ENCODE data around the gene SLC17A5.
"Not testable (repeated sequence)": the region's sequence is repeated elsewhere in the genome, so short reads cannot be mapped to it uniquely, and the experiment has no call there.

SLC17A5 gene

GRCh38 chr6:73566954-73567591 is 86.7 kb downstream of the SLC17A5 start:
- DNase-seq (ENCODE audit: low read depth in 2 of 2): no peak

DNA sequence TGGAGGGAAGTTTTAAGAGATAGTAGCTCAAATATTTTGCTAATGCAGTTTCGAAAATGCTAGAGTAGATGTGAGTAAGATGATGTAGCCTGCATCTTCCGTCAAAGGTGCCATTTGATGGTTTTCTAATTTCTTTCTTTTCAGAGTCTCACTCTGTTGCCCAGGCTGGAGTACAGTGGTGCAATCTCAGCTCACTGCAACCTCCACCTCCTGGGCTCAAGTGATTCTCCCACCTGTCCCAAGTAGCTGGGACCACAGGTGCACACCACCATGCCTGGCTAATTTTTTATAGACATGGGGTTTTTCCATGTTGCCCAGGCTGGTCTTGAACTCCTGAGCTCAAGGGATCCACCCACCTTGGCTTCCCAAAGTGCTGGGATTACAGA is 87.3 kb downstream of the SLC17A5 start:
- DNase-seq (ENCODE audit: low read depth in 2 of 2): not testable (repeated sequence)

- no peak for DNase-seq (ENCODE audit: low read depth in 2 of 2)
Measured at GRCh38 chr6:73565767-73566485, 87.9 kb downstream of the SLC17A5 start.

GRCh38 chr6:73564578-73565345 is 89.0 kb downstream of the SLC17A5 start:
- no peak for DNase-seq (ENCODE audit: low read depth in 2 of 2)

DNA sequence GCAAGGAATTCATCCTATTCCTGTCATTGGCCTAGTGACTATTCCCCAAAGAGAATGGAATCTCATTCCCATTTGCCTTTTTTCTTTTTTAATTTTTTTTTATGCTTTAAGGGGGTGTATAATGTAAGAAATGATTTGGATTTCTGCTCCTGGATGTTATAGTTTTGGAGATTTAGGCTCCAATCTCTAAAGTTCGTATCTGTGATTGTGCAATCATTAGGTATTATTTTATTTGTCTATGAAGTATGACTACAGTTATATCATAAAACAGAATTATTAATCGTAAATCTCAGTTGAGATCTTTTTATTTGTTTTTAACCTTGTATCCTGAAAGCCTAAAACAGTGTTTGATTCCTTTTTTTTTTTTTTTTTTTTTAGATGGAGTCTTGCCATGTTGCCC is 91.2 kb downstream of the SLC17A5 start:
- no peak for DNase-seq (ENCODE audit: low read depth in 2 of 2)

DNA sequence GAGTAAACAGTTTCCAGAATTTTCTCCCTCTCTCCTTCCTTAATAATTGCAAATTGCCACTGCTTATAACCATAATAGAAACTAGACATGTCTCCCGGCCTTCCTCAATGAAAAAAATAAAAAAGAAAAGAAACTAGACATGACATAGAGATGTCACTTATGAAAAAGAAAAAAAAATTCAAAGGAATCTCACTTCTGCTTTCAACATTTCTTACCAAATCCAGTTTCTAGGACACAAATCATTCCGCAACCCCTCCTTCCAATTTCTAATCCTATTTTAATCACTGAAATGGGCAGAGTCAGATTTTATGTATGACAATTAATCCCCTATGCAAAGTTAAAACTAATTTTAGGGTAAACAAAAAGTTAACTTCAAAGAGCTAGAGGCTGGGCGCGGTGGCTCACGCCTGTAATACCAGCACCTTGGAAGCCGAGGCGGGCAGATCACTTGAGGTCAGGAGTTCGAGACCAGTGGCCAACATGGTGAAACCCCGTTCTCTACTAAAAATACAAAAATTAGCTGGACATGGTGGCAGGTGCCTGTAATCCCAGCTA is 92.9 kb downstream of the SLC17A5 start:
- DNase-seq (ENCODE audit: low read depth in 2 of 2): no peak

DNA sequence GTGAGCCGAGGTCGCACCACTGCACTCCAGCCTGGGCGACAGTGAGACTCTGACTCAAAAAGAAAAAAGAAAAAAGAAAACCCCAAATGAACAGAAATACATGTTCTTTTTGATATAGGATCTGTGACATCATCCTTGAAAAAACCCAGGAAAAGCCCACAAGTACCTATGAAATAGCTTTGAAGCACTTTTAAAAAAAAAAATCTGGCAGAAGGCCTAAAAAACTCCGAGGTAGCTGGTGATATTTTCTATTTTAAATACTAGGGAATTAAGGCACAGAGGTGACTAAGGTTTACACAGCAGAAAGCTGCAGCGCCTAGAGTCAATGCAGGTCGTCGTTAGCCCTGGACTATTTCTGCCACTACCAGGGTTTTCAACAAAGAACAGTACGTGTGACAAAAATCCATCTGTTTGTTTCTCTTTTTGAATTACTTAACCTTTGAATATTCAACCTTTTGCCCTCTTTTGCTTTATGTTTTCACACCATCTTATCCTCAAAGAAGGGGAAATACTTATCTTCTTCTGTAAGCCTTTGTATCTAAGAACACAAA is 93.5 kb downstream of the SLC17A5 start:
- no peak for DNase-seq (ENCODE audit: low read depth in 2 of 2)

GRCh38 chr6:73559399-73559794 is 94.4 kb downstream of the SLC17A5 start:
- DNase-seq (ENCODE audit: low read depth in 2 of 2): not testable (repeated sequence)

DNA sequence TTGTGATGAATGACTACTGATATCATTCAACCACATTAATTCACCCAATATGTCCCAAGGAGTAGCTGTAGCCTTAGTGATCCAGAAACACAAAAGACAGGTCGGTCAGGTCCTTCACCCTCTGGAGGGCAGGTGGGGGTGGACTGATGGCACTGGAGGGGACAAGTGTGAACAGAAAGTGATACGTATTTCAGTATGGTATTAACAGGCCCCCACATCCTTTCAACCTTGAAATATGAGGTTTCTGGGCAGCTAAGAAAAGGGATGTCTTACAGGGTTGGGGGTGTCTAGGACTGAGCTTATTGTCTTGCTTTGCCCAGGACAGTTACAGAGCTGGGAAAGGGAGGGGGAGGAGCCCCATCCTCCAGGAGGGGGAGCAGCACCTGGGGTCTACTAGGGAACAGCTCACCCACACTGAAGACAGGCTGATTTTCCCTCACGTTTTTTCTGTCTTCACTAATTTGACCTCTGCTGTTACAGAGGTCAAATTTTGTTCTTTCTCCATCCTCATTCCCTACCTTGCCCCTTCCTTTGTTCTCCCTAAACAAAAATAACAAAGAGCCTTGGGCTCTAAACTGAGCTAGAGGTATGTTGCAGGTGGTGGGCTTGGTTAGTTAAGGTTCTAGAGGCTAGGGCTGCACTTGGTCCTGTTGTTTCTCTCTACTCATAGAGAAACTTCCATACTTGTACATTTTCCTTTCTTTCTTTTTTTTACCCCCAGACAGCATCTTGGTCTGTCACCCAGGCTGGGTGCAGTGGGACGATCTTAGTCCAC is 95.0 kb downstream of the SLC17A5 start:
- DNase-seq (ENCODE audit: low read depth in 2 of 2): no peak

- no peak for DNase-seq (ENCODE audit: low read depth in 2 of 2)
Measured at GRCh38 chr6:73556836-73557235, 97.0 kb downstream of the SLC17A5 start.

GRCh38 chr6:73555380-73555949 is 98.3 kb downstream of the SLC17A5 start:
- not testable (repeated sequence) for DNase-seq (ENCODE audit: low read depth in 2 of 2)

- DNase-seq (ENCODE audit: low read depth in 2 of 2): not testable (repeated sequence)
Measured at GRCh38 chr6:73551115-73551514, 102.7 kb downstream of the SLC17A5 start.

GRCh38 chr6:73548458-73549446 is 105.0 kb downstream of the SLC17A5 start:
- no peak for DNase-seq (ENCODE audit: low read depth in 2 of 2)

GRCh38 chr6:73547036-73547435 is 106.8 kb downstream of the SLC17A5 start:
- DNase-seq (ENCODE audit: low read depth in 2 of 2): no peak

All from activated CD4-positive, alpha-beta T cell treated with anti-CD3 and anti-CD28 coated beads for 24 hours (primary cell).